ENCODE data around the gene OSCAR. TPM values are rescaled to one million over a fixed set of nuclear protein-coding genes. Genes with fewer than 3 reads are reported as not detected.

The OSCAR gene
- total and polyA plus RNA-seq, 2 of the 13 experiments (the other 11 are each of a cell fraction or from before 2014, with no cell fraction given) = 1.9 TPM; not detected in 1

DNA sequence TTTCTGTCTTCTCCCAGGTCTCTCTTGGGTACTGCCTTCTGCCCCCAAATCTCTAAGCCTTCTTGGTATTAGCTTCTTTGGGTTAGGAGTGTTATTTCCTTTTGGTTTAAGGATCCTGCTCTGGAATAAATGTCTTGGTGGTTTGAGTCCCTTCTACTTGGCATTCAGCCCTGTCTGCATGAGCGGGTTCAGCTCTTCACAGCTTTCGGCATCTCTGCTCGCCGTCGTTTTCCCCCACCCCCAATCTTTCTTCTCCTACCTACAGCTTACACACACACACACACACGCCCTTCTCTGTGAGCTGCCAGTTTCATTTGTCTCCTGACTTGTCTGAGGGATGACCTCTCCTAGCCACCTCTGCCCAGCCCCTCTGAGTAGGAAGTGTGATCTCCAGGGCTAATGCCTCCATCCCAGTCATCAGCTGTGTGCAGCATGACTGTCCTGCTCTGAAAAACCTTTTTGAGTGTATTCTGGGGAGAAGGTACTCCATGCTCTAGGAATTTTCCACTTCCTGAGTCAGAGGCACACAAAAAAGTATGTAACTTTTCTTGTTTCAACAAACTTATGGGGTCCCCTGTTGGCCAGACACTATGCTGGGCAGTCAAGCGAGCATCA is 41.7 kb upstream of the OSCAR start (continued):
- TF ChIP-seq PBX2 (CRISPR knock-in tag; IDR thresholded peaks at IDR 0.05) (no peak), NR2F1 (CRISPR knock-in tag; IDR thresholded peaks at IDR 0.05) (no peak), ATRX (CRISPR knock-in tag; IDR thresholded peaks at IDR 0.05; ENCODE audit: borderline replicate concordance) (no peak)

GRCh38 chr19:54141356-54141755 is 40.8 kb upstream of the OSCAR start:
- Histone ChIP-seq H3K36me3 (replicated peaks in 1 of 2; ENCODE audit: control insufficient read depth in 1 of 2, insufficient read depth in 2 of 2, low read length in 2 of 2) (peaks cover 48 to 68% of the 10 kb centered on the region in 2 experiments), H3K27ac (ENCODE audit: extremely low read length, insufficient read depth, low read length) (no peak overlapping the region), H3K27me3 (ENCODE audit: control insufficient read depth in 1 of 2, insufficient read depth in 2 of 2, low read length in 2 of 2) (no peaks in the 10 kb centered on the region; a peak in 1 of 5 replicates), H3K4me3 (replicated peaks in 1 of 3; ENCODE audit: insufficient read depth in 1 of 3, low read depth in 2 of 3, low read length in 3 of 3) (no peak overlapping the region), H3K9me3 (ENCODE audit: low read length) (no peaks in the 10 kb centered on the region), H3K4me2 (ENCODE audit: low read depth, low read length) (no peak overlapping the region), H3K79me2 (ENCODE audit: insufficient read depth, low read length) (peaks cover 39% of the 10 kb centered on the region), H2AFZ (ENCODE audit: low read length) (no peak overlapping the region), H4K20me1 (ENCODE audit: insufficient read depth, low read length) (peaks cover 11% of the 10 kb centered on the region; the same call in 1 of the 2 replicates), H3K4me1 (ENCODE audit: insufficient read depth, low read length) (peaks cover 29% of the 10 kb centered on the region), H3K9ac (ENCODE audit: insufficient read depth, low read depth, low read length) (no peak overlapping the region)
- no TSS peak for BruUV-seq (replicated peaks)
- no peak for FAIRE-seq
- CTCF ChIA-PET (ENCODE audit: low intra/inter-chr PET ratio, low total read pairs) = no interaction called here
- no peak for ATAC-seq
- POLR2A ChIA-PET = no interaction called here
- intact Hi-C loops (cut with micrococcal nuclease; ENCODE audit: unreplicated experiment) = no loop called here
- 96% methylated on average over 3 of the region's 3 CpGs for WGBS (ENCODE audit: low lambda C conversion rate)
- no peak for DNase-seq (ENCODE audit: low spot score)
- TF ChIP-seq ZBTB38 (CRISPR knock-in tag; IDR thresholded peaks at IDR 0.05) = no peak
- TF ChIP-seq ZNF121 (CRISPR knock-in tag; IDR thresholded peaks at IDR 0.05) = no peak
- TF ChIP-seq CBFB (CRISPR knock-in tag; IDR thresholded peaks at IDR 0.05) = no peak
- TF ChIP-seq RCOR2 (CRISPR knock-in tag; IDR thresholded peaks at IDR 0.05) = no peak
- no peak for TF ChIP-seq SP5 (CRISPR knock-in tag; IDR thresholded peaks at IDR 0.05; ENCODE audit: borderline replicate concordance, low read depth)
- TF ChIP-seq MAFG (CRISPR knock-in tag; IDR thresholded peaks at IDR 0.05) = no peak
- TF ChIP-seq ZBTB42 (CRISPR knock-in tag; IDR thresholded peaks at IDR 0.05) = no peak
- TF ChIP-seq CTCF (CRISPR knock-in tag; IDR thresholded peaks at IDR 0.05) = no peak
- no peak for TF ChIP-seq JUN (CRISPR knock-in tag; IDR thresholded peaks at IDR 0.05)
- TF ChIP-seq ZFAT (CRISPR knock-in tag; conservative IDR thresholded peaks at IDR 0.05) = no peak
- no peak for TF ChIP-seq MTF2 (CRISPR knock-in tag; IDR thresholded peaks at IDR 0.05; ENCODE audit: borderline replicate concordance)
- TF ChIP-seq FOXA1 (IDR thresholded peaks at IDR 0.05) = no peak
- TF ChIP-seq FOXA1 (CRISPR knock-in tag; IDR thresholded peaks at IDR 0.05) = no peak
- no peak for TF ChIP-seq GATA4 (IDR thresholded peaks at IDR 0.05; ENCODE audit: borderline replicate concordance, low read depth)
- TF ChIP-seq ZNF10 (CRISPR knock-in tag; IDR thresholded peaks at IDR 0.05; ENCODE audit: borderline replicate concordance, low read depth) = no peak
- in situ Hi-C loops (cut with HindIII; ENCODE audit: extremely low pct_ligation_motif_present, low pct_unique_long_range_greater_than_20kb) = no loop called here
